SJCRH30 (cell line): Measurements from ENCODE around the gene UQCC5. TPM values are rescaled to one million over a fixed set of nuclear protein-coding genes. Genes with fewer than 3 reads are reported as not detected.

ENCODE experiments used
- DNase-seq, 2 experiments: peaks; one replicate each; pipeline ENCODE4 v3.0.0-alpha.2; 2015 to 2020
- H3K27ac ChIP-seq: fragments of 250-450 bp; sonication (Bioruptor Pico); 2 replicates; pipeline ENCODE4 v1.5.1; 2020; ENCODE audit warnings: mild to moderate bottlenecking, moderate library complexity
- H3K27me3 ChIP-seq: fragments of 250-450 bp; sonication (Bioruptor Pico); 2 replicates; pipeline ENCODE4 v1.5.1; 2020; ENCODE audit warnings: mild to moderate bottlenecking, moderate library complexity
- H3K36me3 ChIP-seq: fragments of 250-450 bp; sonication (Bioruptor Pico); 2 replicates; pipeline ENCODE4 v1.5.1; 2020; ENCODE audit warnings: mild to moderate bottlenecking, moderate library complexity
- H3K4me1 ChIP-seq: fragments of 250-450 bp; sonication (Bioruptor Pico); 2 replicates; pipeline ENCODE4 v1.5.1; 2020; ENCODE audit warnings: mild to moderate bottlenecking, moderate library complexity
- H3K4me3 ChIP-seq: fragments of 250-450 bp; sonication (Bioruptor Pico); 2 replicates; pipeline ENCODE4 v1.5.1; 2020; ENCODE audit warnings: mild to moderate bottlenecking, moderate library complexity
- H3K9me3 ChIP-seq: fragments of 250-450 bp; sonication (Bioruptor Pico); replicated peaks from 2 replicates; pipeline ENCODE4 v1.5.1; 2020; ENCODE audit warnings: mild to moderate bottlenecking, moderate library complexity
- total RNA-seq: library from RNA; depleted of rRNA; stranded (reverse); fragments of >200 nt; shearing (Covaris generic); gene quantifications from 2 replicates; pipeline ENCODE4 v1.2.3, GENCODE V29; 2014; rRNA removed

The UQCC5 gene
- total RNA-seq, 1 experiment from 2014 or later, result 12.7 TPM

GRCh38 chr3:52574056-52574965, 37.9 kb downstream of the UQCC5 start:
- Histone ChIP-seq H3K27me3 (no peaks in the 10 kb centered on the region), H3K4me1 (no peaks in the 10 kb centered on the region), H3K27ac (no peak overlapping the region), H3K4me3 (no peak overlapping the region), H3K9me3 (no peaks in the 10 kb centered on the region), H3K36me3 (peaks cover 34% of the 10 kb centered on the region)
- no peak for DNase-seq

Other genes starting within 250 kb of the UQCC5 start
- gene GLYCTK, start 248.8 kb upstream of the UQCC5 start, total RNA-seq, result 5.5 and 6.5 TPM in 2 replicates
- gene DNAH1, start 220.3 kb upstream of the UQCC5 start, total RNA-seq, result 0.14 and 0.33 TPM in 2 replicates
- 65.9 and 71.2 TPM in 2 replicates for gene BAP1, start 126.6 kb upstream of the UQCC5 start, total RNA-seq
- gene PHF7, start 125.9 kb upstream of the UQCC5 start, total RNA-seq, result 4.8 and 5.7 TPM in 2 replicates
- gene SEMA3G, start 91.5 kb upstream of the UQCC5 start, total RNA-seq, result 0.03 and 0.10 TPM in 2 replicates
- gene TNNC1, start 82.6 kb upstream of the UQCC5 start, total RNA-seq, result 8.5 and 10.5 TPM in 2 replicates
- 32.8 and 43.5 TPM in 2 replicates for gene NISCH, start 81.0 kb upstream of the UQCC5 start, total RNA-seq
- not detected in 2 replicates for gene STAB1, start 41.3 kb upstream of the UQCC5 start, total RNA-seq
- gene NT5DC2, start 2.7 kb upstream of the UQCC5 start, total RNA-seq, result 140 and 152 TPM in 2 replicates
- gene PBRM1, start 149.3 kb downstream of the UQCC5 start, total RNA-seq, result 60.0 and 64.2 TPM in 2 replicates
- gene GNL3, start 149.4 kb downstream of the UQCC5 start, total RNA-seq, result 141 and 171 TPM in 2 replicates
- 39.7 and 43.9 TPM in 2 replicates for gene GLT8D1, start 169.2 kb downstream of the UQCC5 start, total RNA-seq
- 88.6 and 96.6 TPM in 2 replicates for gene SPCS1, start 169.5 kb downstream of the UQCC5 start, total RNA-seq
- gene NEK4, start 234.3 kb downstream of the UQCC5 start, total RNA-seq, result 23.3 and 24.1 TPM in 2 replicates
- gene ITIH1, start 241.0 kb downstream of the UQCC5 start, total RNA-seq, result 0.04 TPM in 1 of 2 replicates, not detected in the other